Naive thymus-derived CD8-positive, alpha-beta T cell (primary cell): ENCODE results near the gene ITPK1. TPM values are rescaled to one million over a fixed set of nuclear protein-coding genes. Genes with fewer than 3 reads are reported as not detected.

ENCODE experiments used
- ATAC-seq, 2 donors: fragments of 150-1000 bp; cut with Tn5 transposase in 1 of 2; sonication (Bioruptor Pico), chemical (Tn5 transposase) in 1 of 2; 1 replicate in 1 of 2; 2 replicates in 1 of 2; pipeline ENCODE4 v1.10.0; 2021; ENCODE audit warnings: mild to moderate bottlenecking in 2 of 2, moderate library complexity in 2 of 2
- POLR2A ChIA-PET: fragments of 350-600 bp; sonication (Branson Sonifier 250); formaldehyde crosslinking; loops from one replicate; lab custom pipeline; 2021; ENCODE audit warnings: antibody characterized with exemption; lab: Charles Lee
- DNase-seq, 10 donors: peaks; one replicate each; pipeline versions ENCODE4 v3.0.0 to v3.0.0-alpha.2; 2020 to 2022
- H3K27ac Mint-ChIP-seq, 10 donors: one replicate each; pipeline ENCODE4 v1.8.0; 2020 to 2022; ENCODE audit warnings: mild to moderate bottlenecking in 10 of 10, mixed read lengths in 10 of 10, moderate library complexity in 4 of 10, inconsistent platforms in 1 of 10
- H3K27me3 Mint-ChIP-seq, 5 donors: one replicate each; pipeline ENCODE4 v1.8.0; 2021 to 2022; ENCODE audit warnings: mixed read lengths in 5 of 5
- H3K36me3 Mint-ChIP-seq, 3 donors: one replicate each; pipeline ENCODE4 v1.8.0; 2020 to 2022; ENCODE audit warnings: mixed read lengths in 3 of 3, mild to moderate bottlenecking in 2 of 3, inconsistent platforms in 1 of 3
- H3K4me1 Mint-ChIP-seq, 4 donors: one replicate each; pipeline ENCODE4 v1.8.0; 2021 to 2022; ENCODE audit warnings: mixed read lengths in 4 of 4
- H3K4me3 Mint-ChIP-seq, 10 donors: one replicate each; pipeline ENCODE4 v1.8.0; 2020 to 2022; ENCODE audit warnings: mild to moderate bottlenecking in 10 of 10, mixed read lengths in 10 of 10, moderate library complexity in 6 of 10, inconsistent platforms in 1 of 10
- H3K9me3 Mint-ChIP-seq, 9 donors: one replicate each; pipeline ENCODE4 v1.8.0; 2020 to 2022; ENCODE audit warnings: mixed read lengths in 9 of 9, mild to moderate bottlenecking in 3 of 9, inconsistent platforms in 1 of 9, moderate library complexity in 1 of 9
- polyA plus RNA-seq, 3 donors: library from polyadenylated mRNA; unstranded; fragments of 300-500 nt; fragmentation: Illumina TruSeq; gene quantifications; one replicate each; pipeline ENCODE4 v1.2.3, GENCODE V29; 2021
- total RNA-seq, 8 experiments: library from RNA in 2 of 8; stranded (reverse) in 2 of 8; gene quantifications; one replicate each; pipeline ENCODE4 v1.2.3 and lab custom pipeline; 2021 to 2026

ITPK1 gene
- total and polyA plus RNA-seq, 5 experiments from 2014 or later: 25.3 to 41.1 (median 33.1) TPM

- POLR2A ChIA-PET: no interaction called here
- no peak overlapping the region for H3K27ac Mint-ChIP-seq
- peaks cover 0 to 14% (median 2%) of the 10 kb centered on the region in 3 donors for H3K36me3 Mint-ChIP-seq
These were observed 226.8 kb downstream of the ITPK1 start for GRCh38 chr14:92888896-92889295.

GRCh38 chr14:92887157-92887556 lies 228.6 kb downstream of the ITPK1 start:
- H3K27me3 Mint-ChIP-seq: peaks cover 11 to 33% (median 20%) of the 10 kb centered on the region in 5 donors
- H3K4me1 Mint-ChIP-seq: peaks cover 0 to 2% (median 0%) of the 10 kb centered on the region in 4 donors
- POLR2A ChIA-PET: no interaction called here
- no peak overlapping the region for H3K27ac Mint-ChIP-seq
- ATAC-seq: no peak
- no peak overlapping the region for H3K4me3 Mint-ChIP-seq
- DNase-seq: no peak
- peaks cover 0 to 7% (median 0%) of the 10 kb centered on the region in 9 donors for H3K9me3 Mint-ChIP-seq
- no peaks in the 10 kb centered on the region for H3K36me3 Mint-ChIP-seq

More at GRCh38 chr14:92888896-92889295, 226.8 kb downstream of the ITPK1 start:
- ATAC-seq (no peak), DNase-seq (no peak)
- peaks cover 5 to 19% (median 10%) of the 10 kb centered on the region in 9 donors for H3K9me3 Mint-ChIP-seq
- H3K27me3 Mint-ChIP-seq: peaks cover 11 to 32% (median 18%) of the 10 kb centered on the region in 5 donors
- peaks cover 0 to 2% (median under 1%) of the 10 kb centered on the region in 4 donors for H3K4me1 Mint-ChIP-seq
- no peak overlapping the region for H3K4me3 Mint-ChIP-seq

Other genes starting within 250 kb of the ITPK1 start
- not detected for gene CHGA, start 192.8 kb downstream of the ITPK1 start, total RNA-seq
- gene CHGA, start 192.8 kb downstream of the ITPK1 start, polyA plus RNA-seq: under 1 TPM in 1 of 3 donors, not detected in 2; 0.46 TPM
- gene MOAP1, start 69.0 kb upstream of the ITPK1 start, total RNA-seq: 10 to 100 TPM; 58.3 to 58.7 TPM
- gene MOAP1, start 69.0 kb upstream of the ITPK1 start, polyA plus RNA-seq: 10 to 100 TPM; 56.8 to 75.0 (median 72.2) TPM
- gene LYSET, start 69.4 kb upstream of the ITPK1 start, total RNA-seq: 10 to 100 TPM; 17.4 to 21.7 TPM
- 10 to 100 TPM; 33.8 to 46.0 (median 42.1) TPM for gene LYSET, start 69.4 kb upstream of the ITPK1 start, polyA plus RNA-seq
- 1 to 10 TPM; 7.0 to 7.1 TPM for gene GON7, start 91.1 kb upstream of the ITPK1 start, total RNA-seq
- gene GON7, start 91.1 kb upstream of the ITPK1 start, polyA plus RNA-seq: 10 to 100 TPM in 2 of 3 donors, 1 to 10 TPM in 1; 9.5 to 18.8 (median 17.4) TPM
- 10 to 100 TPM; 13.7 to 13.8 TPM for gene UBR7, start 91.3 kb upstream of the ITPK1 start, total RNA-seq
- gene UBR7, start 91.3 kb upstream of the ITPK1 start, polyA plus RNA-seq: 10 to 100 TPM; 24.9 to 28.2 (median 26.1) TPM
- 10 to 100 TPM; 31.6 to 33.3 TPM for gene BTBD7, start 217.1 kb upstream of the ITPK1 start, total RNA-seq
- 1 to 10 TPM; 6.7 to 7.8 (median 7.1) TPM for gene BTBD7, start 217.1 kb upstream of the ITPK1 start, polyA plus RNA-seq
- not detected for gene COX8C, start 231.3 kb upstream of the ITPK1 start, total RNA-seq
- not detected for gene COX8C, start 231.3 kb upstream of the ITPK1 start, polyA plus RNA-seq